Hematopoietic multipotent progenitor cell treated with erythropoietin and hydrocortisone succinate and interleukin-3 and kit ligand, for 6 days (in vitro differentiated cells): ENCODE results near the gene KLHL10.
"Not testable (repeated sequence)": the region's sequence is repeated elsewhere in the genome, so short reads cannot be mapped to it uniquely, and the experiment has no call there.

Experiments used
- DNase-seq: peaks from one replicate; pipeline ENCODE4 v3.0.0-alpha.2; 2015

Gene KLHL10

DNA sequence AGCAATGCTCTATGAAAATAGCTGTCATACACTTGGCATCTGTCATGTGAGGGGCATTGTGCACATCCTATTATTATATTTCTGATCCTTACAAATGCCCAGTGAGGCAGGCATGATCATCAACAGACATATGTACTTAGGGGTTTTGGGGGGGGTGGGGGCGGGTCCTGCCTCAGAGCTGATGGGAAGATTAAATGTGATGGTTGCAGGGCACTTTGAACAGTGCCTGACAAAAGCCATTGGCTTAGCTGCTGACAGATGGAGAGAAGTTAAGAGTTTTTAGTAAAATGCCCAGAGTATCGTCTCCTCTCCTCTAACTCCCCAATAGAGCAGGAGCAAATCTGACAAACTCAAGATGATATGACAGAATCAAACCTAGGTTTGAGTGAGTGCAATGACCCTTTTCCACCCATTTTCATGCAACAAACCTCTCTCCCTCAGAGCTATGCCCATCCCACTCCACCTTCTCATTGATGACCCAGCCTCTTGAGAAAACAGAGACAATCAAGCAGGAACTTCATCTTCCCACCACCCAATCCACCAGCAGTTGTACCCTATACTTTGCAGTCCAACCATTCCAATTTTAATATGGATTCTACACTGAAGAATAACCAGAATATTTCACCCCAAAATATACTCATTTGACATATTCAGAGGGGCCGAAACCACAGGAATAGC lies 22.8 kb downstream of the KLHL10 start:
- DNase-seq, result no peak

DNA sequence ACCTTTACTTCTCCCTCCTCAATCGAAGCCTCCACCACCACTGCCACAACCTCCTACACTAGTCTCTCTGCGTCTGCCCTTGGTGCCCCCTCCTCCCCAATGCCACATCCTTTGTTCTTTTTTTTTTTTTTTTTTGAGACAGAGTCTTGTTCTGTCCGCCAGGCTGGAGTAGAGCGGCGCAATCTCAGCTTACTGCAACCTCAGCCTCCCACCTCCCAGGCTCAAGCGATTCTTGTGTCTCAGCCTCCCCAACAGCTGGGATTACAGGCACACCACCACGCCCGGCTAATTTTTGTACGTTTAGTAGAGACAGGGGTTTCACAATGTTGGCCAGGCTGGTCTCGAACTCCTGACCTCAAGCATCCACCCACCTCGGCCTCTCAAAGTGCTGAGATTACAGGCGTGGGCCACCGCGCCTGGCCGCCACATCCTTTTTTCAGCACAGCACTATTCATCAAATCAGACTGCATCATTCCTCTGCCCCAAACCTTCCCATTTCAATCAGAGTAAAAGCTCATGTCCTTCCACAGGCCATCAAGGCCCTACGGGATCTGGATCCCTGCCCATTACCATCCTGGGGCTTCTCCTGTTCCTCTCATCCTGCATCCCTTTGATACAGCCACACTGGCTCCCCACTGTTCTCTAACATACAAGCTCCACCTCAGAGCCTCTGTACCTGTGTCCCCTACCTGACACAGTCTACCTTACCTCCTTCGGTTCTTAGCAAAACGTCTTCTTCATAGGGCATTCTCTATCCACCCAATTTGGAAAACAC lies 25.6 kb downstream of the KLHL10 start:
- no peak for DNase-seq

DNA sequence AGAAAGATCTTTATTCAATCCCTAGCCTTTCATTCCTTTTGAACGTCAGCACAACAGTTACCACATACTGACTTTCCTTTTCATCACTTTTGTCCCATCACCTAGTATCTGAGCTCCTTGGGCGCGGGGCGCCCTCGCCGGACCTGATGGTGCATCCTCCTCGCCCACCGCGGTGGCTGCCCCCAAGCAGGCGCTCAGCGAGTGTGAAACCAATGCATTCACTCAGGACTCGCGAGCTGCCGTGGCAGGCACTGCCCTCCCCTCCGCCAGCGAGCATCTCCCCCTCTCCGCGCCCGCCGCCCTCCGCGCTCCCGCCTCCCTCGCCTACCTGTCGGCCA lies 26.8 kb downstream of the KLHL10 start:
- DNase-seq, result no peak

DNA sequence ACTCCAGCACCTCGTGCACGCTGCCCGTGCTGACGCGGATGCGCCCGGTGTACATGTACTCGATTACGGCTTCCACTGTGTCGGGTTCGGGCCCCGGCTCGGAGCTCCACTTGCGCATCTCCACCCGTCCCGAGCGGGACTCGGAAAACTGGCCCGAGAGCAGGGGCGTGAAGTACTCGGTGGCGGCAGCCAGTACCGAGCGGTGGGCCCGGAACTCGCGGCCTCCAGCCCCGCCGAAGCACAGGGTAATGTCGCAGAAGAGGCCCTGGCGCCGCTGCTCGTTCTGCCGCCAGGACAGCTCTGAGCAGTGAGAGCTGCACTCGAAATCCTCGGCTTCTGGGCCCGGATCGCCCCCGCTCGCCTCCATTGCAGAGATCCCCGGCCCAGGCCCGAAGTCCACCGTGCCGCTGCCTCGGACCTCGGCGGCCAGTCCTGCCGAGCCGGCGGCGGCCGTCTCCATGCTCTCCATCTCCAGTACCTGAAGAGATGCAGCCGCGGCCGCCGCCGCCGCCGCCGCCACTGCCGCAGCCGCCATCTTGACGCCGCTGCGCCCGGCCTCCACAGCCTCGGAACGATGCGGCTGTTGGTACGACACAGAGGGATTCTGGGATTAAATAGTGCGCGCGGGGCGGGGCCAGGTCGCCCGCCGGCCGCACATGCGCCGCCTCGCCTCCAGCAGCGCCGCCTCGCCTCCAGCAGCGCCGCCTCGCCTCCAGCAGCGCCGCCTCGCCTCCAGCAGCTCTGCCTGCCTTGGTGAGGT lies 27.4 kb downstream of the KLHL10 start, which contains the start of gene KLHL11:
TSS of gene KLHL11 (minus strand) at position 588 of the 760 bp plus-strand sequence. CDS start at position 535, 53 bp downstream.
- DNase-seq, result peak; percentile 96

DNA sequence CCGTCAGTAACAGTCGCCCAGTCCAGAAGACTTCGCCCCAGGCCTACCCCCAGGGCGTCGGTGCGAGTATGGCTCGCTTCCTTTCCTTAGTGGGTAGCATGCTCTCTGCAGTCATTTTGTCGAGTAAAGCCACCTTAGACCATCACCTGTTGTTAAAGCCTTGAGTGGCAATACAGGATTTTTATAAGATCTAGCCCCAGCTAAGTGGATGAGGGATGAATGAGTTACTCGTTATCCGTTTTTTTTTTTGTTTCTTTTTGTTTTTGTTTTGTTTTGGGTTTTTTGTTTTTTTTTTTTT lies 27.9 kb downstream of the KLHL10 start:
- no peak for DNase-seq

DNA sequence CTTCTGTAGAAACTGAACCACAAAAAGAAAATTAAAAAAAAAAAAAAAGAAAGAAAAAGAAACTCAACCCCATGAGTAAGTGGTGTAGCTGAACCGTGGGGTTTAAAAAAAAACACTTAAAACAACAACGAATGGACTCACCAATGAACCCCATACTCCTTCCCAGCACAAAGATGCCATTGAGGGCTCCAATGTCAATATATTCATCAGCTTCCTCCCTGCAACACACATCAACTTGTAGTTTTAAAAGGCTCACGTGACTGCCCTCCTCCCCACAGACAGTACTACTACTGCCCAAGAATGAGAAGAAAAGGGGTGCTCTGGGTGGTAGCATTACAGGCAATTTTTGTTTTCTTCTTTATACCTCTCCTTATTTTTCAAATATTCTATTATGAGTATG lies 30.9 kb downstream of the KLHL10 start:
- no peak for DNase-seq

DNA sequence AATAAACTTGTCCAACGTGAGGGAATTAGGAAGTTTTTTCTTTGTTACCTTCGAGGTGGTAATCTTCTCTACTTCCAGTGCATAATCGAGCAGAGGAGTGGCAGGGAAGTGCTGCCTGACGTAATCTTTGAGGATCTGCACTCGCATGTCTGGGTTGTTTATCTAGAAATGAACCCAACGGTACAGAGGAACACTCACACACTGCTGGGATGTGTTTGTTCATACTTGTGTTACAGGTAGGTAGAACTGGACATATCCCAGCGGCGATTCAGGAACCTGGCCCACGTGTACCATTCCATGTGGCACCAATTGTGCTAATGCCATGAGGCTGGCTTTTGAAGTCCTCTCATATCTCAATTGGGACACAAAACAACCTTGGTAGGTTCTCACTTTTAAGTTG lies 31.8 kb downstream of the KLHL10 start:
- no peak for DNase-seq

DNA sequence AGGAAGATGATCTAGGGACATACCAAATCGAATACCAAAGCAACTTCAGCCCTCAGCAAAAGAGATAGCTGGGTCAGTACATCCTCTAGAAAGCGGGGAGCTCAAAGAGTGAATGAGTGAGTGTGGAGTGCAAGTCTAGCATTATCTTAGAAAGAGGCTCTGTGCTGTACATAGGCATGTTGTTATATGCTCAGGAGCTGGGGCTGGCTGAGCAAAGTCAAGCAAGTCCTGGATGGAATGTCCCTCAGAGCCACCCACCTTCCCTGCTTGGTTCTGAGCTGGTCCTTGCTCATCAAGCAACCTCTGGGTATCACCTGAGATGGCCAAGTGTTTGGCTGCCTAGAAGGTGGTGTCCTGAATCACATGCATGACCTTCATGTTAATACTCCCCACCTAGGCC lies 32.5 kb downstream of the KLHL10 start:
- DNase-seq, result no peak

DNA sequence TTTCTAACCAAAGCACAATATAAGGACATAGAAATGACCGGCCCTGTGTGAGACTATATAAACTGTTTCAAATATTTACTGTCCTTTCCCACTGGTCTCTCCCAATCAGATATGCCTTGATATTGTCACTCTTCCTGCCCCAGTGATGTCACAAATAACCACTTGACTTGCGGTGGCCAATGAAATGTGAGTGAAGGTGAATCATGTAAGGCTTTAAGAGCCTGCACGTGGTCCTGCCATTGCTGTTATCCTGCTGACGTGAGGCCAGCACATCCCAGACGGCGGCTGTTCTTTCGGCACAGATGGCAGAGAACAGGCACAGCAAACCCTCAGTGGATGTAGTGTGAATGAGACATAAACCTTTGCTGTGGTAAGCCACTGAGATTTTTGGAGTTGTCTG lies 33.0 kb downstream of the KLHL10 start:
- DNase-seq, result no peak

DNA sequence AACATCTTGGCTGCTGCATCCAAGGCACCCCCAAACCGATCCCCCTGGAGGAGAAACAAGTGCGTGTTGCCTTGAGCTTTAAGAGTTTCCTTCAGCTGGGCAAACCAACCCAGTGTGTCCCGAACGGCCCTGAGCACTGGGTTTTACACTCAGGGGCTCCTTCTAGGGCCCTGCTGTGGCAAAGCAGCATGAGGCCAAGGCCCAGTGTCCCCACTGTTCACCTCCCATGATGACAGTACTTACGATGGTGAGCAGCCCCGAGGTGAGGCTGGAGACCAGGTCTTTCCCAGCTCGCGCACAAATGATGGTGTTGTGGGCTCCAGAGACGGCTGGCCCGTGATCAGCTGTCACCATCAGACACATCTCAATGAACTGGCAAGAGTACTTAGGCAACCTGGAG lies 34.2 kb downstream of the KLHL10 start:
- DNase-seq, result no peak

DNA sequence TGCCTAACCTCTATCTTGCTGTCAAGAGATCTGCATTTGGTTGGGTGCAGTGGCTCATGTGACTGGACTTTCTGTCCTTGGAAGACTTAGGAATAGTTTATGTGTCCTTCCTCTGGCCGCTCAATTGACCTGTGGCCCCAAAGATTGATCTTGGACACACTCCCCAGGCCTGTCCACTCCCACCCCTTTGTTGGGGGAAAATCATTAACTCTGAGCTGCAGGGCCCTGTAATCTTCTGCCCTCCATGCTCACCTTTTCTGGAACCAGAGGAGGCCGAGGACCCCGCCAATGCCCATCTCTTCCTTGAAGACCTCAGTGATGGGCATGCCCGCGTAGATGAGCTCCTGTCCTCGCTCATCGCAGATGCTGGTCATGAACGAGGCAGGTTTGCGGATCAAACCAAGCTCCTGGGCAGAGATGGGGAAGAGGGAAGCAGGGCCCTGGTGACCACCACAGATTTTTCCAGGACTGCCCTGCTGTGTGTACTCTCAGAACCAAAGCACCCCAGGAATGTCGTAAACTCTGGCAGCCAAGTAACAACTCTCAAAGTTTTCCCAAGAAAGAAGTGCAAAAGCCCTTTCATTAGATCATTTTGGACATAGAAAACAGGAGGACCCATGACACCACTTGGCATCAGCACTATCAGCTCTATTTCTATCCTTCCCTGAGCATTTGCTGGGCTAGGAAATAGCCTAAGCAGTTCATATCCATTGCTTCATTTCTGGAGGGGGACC lies 36.1 kb downstream of the KLHL10 start:
- DNase-seq, result no peak

DNA sequence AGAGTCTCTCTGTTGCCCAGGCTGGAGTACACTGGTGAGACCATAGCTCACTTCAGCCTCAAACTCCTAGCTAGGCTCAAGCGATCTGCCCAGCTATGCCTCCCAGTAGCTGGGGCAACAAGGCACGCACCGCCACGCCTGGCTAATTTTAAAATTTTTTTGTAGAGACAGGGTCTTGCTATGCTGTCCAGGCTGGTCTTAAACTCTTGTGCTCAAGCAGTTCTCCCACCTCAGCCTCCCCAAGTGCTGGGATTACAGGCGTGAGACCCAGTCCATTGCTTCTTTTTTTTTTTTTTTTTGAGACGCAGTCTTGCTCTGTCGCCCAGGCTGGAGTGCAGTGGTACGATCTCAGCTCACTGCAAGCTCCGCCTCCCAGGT lies 36.7 kb downstream of the KLHL10 start:
- not testable (repeated sequence) for DNase-seq

DNA sequence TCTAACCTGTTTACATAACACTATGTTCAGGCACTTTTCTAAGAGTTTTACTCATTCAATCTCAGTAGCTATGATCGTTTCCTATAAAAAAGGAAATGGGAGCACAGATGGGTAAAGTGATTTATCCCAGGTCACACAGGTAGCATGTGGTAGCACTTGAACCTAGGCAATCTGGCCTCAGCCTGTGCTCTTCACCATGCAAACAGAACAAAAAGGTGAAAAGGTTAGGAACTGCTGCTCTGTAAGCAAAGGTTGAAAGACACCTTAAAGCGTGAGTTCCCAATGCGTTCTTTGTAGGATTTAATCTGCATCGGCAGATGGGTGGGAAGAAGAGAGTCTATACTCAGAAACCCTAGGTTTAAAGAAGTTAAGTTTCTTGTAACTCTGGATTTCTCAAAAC lies 42.5 kb downstream of the KLHL10 start:
- no peak for DNase-seq

DNA sequence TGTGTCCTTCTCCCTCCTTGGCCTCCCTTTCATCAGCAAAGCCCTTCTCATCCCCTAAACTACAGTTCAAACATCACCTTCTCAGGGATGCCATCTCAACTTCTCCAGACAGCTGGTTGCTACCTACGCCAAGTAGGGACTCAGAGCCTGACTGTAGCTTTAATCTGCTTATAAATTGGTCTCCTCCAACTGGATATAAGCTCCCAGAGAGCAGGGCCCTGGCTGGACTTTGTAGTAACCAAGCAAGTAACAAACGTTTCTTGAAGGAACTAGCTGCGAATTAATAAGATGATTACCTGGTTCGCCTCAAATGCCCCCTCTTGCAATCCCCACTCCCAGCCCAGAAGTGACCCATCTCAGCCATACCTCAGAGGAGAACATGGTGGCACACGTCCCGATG lies 45.1 kb downstream of the KLHL10 start:
- no peak for DNase-seq

DNA sequence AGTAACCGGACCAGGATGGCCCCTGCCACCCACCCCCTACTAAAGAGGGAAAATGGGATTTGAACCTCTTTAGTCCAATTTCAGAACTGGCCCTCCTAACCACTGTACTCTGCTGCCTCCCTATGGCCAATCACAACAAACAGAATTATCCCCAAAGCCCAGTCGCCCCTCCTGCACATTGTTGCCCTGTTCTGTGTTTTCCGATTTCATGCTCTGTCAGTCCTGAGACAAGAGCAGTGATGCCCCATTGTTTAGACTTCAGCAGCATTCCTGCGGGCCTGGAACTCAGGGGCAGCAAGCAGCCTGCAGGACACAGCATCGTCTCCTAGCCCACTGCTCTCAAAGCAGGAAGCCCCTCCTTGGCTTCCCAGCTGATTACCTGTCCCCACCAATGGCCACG lies 48.1 kb downstream of the KLHL10 start:
- peak; percentile 34 for DNase-seq

DNA sequence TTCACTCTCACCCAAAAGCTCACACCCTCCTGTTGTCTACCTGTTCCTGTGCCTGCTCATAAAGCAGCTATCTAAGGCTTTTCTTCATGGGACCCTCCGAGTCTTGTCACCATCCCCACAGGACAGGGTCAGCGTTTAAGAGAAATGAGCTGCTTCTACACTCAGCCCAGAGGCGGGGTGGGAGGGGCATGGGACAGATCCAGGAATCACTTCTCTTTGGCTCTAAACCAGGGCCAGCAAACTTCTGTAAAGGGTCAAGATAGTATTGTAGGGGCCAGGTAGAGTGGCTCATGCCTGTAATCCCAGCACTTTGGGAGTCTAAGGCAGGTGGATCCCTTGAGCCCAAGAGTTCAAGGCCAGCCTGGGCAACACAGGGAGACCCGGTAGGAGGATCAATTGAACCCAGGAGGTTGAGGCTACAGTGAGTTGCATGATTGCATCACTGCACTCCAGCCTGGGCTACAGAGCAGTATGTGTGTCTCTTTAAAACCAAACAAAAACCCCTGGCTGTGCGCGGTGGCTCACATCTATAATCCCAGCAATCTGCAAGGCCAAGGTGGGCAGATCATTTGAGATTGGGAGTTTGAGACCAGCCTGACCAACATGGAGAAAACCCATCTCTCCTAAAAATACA lies 50.8 kb downstream of the KLHL10 start:
- no peak for DNase-seq

DNA sequence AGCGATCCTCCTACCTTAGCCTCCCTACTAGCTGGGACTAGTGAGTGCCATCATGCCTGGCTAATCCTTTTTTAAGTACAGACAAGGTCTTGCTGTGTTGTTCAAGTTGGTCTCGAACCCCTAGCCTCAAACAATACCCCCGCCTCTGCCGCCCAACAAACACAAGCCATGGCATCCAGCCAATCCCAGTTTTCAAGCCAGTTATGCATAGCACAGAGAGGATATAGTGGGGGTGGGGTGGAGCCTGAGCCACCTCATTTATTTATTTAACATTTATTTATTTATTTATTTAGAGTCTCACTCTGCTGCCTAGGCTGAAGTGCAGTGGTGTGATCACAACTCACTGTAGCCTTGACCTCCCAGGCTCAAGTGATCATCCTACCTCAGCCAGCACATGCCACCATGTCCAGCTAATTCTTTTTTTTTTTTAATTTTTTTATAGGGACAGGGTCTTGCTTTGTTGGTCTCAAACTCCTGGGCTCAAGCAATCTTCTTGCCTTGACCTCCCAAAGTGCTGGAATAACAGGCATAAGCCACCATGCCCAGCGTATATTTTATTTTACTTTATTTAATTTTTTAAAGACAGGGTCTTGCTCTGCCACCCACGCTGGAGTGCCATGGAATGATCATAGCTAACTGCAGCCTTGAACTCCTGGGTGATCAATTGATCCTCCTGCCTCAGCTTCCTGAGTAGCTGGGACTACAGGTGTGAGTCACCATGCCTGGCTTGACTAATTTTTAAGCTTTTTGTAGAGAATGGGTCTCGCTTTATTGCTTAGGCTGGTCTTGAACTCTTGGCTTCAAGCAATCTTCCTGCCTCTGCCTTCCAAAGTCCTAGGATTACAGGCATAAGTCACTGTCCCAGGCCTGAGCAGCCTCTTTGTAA lies 53.8 kb downstream of the KLHL10 start:
- DNase-seq, result no peak

DNA sequence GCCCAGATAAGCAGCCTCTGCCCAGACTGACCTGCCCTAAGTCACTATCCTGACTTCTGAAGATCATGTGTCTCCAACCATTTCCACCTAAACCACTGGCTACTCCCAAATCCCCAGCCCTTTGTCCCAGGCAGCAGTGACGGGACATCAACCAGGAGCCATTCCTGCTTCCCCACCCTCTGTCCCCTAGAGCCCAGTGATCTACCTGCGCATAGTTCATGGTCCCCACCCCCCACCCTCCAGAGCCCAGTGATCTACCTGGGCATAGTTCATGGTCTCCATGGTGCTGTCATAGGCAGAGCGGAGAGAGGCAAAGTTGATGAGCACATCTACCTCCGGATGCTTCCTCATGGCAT lies 54.4 kb downstream of the KLHL10 start:
- DNase-seq, result no peak

DNA sequence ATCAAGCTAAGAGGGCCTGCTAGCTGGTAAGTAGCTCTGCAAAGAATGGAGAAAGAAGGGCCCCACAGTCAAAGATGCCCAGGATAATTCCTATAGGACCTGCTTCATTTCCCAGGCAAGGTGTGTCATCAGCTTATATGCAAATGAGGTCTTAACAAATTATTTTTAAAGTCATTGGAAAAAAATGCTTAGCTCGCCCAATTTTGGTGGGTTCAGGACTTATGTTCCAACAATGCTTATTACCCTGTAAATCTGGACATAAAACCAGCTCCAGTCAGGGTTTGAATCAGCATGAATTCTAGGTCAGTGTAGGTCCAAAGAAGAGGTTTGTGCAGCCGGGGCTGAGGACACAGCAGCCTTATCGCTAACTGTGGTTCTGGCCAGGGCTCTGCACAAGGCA lies 55.8 kb downstream of the KLHL10 start:
- DNase-seq, result no peak

DNA sequence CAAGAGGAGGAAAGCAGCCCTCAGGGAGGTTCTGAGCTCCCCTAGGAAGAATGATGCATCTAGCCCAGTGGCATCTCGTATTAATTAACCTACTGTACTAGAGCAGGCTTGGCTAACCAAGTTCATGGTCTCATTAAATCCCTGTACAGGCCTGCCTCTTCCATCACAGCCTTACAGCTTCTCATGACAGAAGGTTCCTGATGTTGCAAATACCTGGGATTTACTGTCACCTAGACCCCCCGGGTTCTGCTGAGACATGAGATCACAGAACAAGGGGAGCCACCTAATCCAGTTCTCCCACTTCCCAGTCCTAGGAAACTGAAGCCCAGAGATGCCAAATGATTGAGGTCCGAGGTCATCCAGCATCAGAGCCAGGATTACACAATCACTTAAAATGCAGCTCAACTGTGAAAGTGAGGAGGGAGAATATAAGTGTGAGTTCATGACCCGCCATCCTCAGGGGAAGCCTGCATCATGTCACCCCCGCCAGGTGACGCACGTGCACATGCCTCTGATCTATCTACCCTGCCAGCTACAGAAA lies 57.2 kb downstream of the KLHL10 start:
- DNase-seq, result no peak

DNA sequence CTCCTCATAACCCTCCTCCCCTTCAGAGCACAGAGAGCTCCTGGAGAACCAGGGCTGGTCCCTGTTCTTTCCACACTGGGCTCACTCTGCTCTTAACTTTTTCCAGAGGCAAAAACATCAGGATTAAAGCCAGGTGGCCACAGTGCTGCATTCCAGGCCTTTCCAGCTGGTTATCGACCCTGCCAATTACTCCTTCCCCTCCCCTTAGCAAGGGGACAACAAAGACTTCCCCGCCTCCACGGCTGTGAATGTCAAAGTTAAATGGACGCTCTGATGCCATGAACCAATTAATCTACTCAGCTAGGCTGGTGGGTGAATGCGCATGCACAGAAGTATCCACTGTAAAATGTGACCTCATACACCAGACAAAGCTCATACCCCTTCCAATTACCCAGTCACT lies 58.0 kb downstream of the KLHL10 start:
- no peak for DNase-seq

DNA sequence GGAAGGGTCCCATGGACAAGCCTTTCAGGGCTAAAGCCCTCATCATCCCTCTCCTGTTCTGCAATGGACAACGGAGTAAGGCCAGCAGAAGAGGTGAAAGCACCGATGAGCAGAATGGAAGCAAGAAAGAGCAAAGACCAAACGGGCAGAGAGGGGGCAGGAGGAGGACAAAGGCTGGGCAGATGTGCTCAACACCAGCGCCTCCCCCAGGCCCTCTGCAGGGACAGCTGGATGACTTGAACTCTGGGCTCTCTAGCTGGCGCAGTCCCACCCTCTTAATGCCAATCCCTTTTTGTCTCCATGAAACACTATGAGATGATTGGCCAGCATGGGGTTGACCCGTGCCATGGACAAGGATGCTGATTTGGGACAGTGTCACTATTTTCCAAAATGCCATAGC lies 59.1 kb downstream of the KLHL10 start:
- no peak for DNase-seq
